HG02798 (cell line): ENCODE measurements around the gene CCDC167.
A peak's percentile ranks its signal among the peaks of the same experiment; 100 is the strongest.

Experiments
- ATAC-seq: cut with Tn5 transposase; IDR thresholded peaks from one replicate; pipeline ENCODE4 v1.9.1; 2021; ENCODE audit warnings: mild to moderate bottlenecking; ENCODE audit not compliant: unreplicated experiment, poor library complexity

CCDC167 gene

DNA sequence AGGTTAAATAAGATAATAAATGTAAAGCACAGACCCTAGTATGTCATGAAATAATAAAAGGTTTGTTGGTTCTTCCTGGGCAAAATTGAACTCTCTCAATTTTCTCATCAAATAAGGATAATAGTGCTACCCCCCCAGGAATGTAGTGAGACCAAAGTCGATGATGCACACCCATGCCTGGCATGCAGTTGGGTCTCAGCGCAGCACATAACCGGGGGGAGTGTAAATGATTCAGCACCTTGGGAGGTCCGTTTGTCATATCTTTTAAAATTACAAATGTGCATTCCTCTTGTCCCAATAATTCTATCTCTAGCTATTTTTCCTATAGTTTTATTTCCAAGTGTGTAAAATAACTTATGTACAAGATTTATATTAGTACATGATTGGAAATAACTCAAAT, 31.3 kb upstream of the CCDC167 start:
- ATAC-seq, result no peak

DNA sequence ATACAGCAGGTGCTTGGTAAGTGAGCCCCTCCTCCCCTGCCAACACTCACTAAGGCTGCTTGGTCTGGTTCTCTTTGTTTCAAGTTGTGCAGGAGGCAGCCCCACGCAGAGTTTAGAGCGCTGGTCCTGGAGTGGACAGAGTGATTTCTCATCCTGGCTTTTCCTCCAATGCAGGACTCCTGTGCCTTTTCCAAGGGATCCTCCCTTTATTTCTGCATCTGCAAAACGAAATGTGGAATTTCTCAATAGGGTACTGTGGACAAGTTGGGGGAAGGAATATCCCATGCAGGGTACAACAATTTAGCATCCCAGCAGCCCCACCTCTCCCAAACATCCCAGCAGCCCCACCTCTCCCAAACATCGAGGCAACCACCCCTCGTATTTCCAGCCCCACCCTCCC, 30.6 kb upstream of the CCDC167 start:
- ATAC-seq, result no peak

DNA sequence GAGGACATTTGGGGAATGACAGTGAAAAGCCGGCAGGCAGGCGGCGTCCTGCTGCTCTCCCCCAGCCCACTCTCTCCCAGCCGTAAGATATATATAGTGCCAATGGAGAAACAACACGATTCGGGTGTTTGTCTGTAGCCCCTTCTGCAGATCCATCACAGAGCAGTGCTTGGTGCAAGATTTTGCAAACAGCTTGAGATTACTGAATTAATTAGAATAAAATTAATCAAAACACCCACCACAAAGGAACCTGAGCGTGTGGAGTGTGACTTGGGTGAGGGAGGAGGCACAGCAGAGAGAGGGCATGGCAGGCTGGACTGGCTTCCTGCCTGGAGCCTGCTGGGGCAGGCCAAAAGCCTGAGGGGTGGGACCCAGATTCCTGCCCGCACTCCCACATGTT, 28.8 kb upstream of the CCDC167 start:
- no peak for ATAC-seq

DNA sequence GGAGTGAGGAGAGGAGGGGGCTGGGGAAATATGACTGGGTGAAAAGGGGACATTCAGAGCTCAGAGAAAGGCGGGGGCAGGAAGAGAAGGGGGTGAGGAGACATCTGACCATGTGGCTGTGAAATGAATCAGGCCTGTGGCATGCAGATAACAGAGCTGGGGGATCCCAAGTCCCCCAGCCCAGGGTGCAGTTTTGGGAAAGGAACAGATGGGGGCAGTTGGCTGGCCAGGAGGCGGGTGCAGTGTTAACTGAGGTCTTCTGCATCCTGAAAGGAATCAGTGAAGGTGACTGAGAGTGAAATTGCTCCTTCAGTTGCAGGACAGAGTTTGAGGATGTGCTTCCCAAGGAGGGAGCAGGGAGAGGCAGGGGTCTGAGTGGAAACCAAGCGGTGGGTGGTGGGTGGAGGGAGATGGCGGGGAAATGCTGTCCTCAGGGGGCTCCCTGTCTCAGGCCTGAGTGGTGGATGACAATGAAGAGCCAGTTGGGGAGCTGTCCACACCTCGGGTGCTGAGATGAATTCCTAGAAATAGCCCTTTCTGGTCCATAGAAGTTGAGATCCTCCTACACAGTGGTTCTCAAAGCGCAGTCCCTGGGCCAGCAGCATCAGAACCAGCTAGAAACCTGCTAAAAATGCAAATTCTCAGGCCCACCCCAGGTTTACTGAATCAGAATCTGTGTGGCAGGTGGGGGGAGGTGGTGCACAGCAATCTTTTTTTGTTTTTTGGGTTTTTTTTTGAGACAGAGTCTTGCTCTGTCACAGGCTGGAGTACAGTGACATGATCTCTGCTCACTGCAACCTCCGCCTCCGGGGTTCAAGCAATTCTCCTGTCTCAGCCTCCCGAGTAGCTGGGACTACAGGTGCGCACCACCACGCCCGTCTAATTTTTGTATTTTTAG, 26.0 kb upstream of the CCDC167 start:
- no peak for ATAC-seq

DNA sequence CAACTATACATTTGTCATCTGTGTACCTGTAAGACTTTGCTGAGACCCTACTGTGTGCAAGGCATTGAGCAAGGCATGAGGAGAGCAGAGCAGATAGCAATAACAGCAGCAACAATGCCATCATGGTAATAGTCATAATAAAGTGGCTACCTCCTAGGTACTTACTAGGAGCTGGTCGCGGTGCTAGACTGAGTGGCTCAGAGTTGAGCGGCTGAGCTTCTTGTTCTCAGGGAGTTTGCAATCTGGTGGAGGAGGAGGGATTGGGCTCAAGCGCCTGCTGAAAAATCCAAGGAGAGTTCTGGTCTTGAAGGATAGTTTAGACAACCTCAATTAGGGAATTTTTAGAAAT, 25.3 kb upstream of the CCDC167 start:
- no peak for ATAC-seq

DNA sequence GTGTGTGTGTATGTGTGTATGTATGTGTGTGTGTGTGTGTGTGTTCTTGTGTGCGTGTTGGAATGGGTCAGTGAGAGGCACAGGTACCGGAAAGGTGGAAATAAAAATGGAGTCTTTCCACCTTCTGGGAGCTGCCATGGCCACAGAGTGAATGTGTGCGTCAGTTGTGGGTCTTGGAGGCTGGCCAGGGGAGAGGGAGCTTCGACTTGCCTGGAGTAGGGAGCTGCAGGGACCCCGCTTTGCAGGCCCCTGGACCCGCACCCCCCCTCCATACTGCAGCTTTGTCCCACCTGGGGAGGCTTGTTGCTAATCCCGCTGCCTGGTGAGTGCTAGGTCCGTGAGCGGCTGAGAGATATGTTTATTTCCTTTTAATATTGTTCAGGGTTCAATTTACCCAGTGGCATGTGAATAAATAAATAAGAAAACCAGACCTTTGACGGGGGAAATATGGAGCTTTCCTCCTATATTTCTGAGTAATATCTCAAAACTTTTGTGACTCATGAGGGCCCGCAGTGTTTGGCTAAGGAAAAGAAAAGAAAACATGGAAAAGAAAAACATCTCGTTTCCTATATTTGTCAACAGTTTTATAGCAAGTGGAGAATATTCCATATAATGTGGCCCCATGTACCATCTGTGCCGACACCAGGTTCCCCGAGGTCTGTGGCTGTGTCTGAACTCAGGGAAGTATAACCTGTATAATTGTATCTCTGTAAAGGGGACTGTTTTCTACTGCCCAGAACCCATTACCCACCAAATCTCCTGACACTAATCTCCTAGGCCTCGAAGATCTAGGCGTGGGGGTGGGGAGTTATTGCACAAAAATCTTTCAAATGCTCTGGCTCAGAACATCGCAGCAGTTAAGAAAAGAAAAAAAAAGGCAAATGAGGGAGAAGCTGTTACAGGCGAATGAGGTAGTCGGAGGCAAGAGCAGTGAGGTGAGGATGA, 24.6 kb upstream of the CCDC167 start:
- no peak for ATAC-seq

DNA sequence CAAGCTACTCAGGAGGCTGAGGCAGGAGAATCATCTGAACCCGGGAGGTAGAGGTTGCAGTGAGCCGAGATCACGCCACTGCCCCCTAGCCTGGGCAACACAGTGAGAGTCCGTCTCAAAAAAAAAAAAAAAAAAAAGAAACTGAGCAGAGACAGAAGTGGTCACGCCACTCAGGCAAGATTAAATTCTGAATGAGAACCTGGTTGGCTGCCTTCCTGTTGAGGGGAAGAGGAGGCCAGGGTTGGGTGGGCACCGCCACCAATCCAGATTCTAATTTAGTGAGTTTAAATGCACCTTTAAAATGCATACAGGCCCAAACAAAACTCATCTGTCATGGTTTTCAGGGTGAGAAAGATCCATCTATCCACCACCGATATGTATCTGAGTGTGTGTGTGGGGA, 23.7 kb upstream of the CCDC167 start:
- ATAC-seq, result no peak

DNA sequence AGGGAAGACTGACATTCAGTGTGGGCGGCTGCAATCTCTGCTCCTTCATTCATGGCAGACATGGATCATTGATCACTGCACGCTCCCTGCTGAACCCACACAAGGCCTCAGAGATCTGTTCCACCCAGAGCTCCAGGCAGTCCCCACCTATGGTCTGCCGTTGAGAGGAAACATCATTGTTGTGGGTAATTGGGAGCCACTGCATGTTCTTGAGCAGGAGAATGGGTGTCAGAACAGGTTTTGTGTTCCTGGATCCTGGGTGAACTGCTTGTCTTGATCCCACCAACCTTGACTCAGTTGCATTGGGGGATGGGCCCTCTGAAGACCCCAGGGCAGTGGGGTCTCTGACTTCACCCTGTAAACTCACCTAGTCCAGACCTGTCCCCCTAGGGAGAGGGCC, 23.1 kb upstream of the CCDC167 start:
- no peak for ATAC-seq

DNA sequence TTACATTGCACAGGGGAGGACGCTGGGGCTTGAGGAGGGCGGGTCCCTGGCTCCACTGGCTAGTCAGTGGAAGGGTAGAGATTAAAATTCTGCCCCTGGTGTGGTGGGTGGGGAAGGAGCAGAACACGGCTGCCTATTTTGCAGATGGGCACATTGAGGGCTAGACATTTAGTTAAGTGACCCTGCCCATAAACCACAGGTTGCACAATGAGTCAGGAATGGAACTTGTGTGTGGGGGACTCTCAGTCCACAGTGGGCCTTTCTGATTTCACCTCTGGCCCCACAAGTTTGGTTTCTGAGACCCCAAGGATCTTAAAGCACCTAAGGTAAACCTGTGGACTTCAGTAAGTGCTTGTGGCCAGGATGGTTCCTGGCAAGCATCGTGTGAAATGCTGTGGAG, 22.0 kb upstream of the CCDC167 start:
- ATAC-seq, result peak; percentile 32

DNA sequence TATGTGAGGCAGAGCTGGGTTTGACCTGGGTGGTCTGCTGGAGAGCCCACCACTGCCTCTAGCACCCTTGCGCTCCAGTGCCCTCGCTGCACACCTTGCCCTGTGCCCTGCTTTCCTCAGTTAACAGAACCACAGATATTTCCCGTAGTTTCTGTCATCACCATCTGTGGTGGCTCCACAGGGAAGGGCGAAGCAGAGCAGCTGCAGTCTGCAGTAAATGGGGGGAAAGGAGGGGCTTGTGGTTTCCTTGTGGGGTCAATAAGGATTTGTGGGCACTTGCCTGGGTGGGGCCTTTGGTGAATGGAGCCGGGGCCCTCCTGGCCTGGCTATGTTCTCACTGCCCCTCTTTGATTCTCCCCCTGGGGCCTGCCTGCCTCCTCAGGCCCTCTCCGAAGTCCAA, 21.2 kb upstream of the CCDC167 start:
- no peak for ATAC-seq

DNA sequence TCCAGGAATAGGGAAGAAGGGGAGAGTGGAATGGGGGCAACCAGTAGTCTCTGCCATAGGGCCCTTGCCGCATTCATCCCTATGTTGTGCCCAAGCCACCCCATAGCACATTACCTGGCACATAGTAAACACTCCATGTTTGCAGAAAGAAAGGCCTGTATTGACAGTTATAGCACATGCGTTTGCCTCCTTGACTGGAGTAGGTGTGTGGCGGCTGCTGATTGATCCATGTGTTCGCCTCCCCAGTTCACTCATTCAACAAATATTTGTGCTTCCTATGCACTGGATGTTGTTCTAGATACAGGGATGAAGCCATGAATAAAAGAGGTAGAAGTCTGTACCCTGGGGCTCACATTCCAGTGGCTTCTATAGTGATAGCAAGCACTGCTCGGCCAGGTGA, 19.8 kb upstream of the CCDC167 start:
- ATAC-seq, result no peak

DNA sequence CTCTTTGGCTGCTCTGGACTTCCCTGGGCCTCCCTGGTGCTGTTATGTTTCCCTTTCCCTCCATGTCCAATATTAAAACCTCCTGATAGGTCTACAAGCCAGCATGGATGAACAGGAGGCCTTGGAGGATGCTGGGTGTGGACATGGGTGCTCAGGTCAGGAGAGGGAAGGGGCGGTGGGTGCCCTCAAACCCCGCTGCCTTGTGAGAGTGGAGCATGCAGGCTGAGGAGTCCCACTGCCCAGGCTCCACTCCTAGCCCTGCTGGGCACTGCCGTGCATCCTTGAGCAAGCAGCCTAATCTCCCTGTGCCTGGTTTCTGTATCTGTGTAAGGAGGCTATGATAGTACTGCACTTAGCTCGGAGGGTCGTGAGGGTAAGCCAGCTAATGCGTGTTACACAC, 18.4 kb upstream of the CCDC167 start:
- ATAC-seq, result no peak

DNA sequence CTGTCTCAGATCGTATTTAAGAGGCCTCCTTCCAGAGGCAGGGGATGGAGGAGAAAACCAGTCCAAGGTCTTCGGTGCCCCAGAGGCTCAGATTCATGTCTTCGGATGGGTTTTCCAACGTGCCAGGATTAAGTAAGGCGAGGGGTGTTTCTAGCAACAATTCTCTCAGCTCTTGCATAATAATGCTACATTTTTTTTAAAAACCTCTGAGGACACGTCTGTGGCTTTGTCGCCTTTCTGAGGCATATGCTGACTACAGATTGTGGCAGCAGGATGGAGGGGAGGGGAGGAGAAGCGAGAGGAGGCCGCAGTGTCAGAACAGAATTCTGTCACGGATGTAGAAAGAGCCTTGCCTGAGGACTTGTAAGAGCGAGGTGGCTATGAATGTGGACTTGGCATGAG, 17.7 kb upstream of the CCDC167 start:
- ATAC-seq, result peak; percentile 35

DNA sequence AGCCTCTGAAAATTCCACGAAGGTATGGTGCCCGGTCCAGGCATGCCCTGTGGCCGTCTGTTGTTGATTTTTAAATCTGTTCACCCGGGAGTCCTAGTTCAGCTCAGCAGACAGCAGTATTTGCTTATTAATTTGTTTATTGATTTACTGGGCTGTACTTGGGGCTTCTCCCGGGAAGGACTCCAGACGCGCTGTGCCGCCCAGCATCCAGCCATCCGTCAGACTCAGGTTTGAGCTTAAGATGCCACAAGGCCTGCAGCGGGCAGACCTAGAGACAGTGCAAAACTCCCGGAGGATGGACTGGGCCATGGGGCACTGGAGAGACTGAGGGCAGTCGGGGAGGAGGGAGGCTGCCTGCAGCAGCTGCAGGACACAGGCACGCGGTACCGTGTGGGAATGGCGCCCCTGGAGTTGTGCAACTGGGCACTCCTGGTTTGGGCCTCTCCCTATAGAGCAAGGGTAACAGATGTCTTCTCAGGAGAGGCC, 17.3 kb upstream of the CCDC167 start:
- no peak for ATAC-seq

DNA sequence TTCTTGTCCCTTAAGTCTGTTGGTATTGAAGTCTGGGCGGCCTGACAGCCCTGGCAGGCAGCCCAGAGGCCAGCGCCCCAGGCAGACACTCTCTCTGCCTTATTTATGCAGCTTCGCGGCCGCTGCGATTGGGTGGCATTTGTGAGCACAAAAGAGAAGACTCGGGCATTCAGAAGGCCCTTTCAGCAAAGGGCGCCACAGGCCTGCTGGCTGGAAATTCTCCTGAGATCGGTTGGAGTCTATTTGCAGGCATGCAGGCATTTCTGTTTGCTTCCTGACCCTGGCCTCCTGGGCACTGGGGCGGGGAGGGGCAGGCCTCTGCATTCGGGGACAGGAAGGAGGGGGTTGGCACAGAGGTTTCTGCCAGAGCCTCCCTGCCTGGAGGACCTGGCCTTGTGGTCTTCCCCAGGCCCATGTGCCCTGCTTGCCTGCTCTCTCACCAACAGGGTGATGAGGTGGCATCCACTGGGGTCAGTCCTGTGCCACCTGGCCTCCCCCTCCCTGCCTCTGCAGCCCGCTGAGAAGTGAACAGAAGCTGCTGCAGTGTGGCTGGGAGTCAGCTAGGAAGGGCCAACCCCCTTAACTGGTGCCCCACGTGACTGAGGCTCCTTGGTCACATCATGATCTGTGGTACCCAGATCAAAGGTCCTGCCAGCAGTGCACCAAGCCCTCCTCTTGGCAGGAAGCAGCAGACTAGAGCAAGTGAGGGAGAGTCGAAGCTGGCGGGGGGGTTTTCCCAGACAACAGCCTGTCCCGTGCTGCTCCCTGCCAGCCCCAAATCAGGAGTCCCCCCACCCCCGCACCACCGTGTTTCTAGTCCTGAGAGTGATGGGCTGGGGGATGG, 16.6 kb upstream of the CCDC167 start:
- peak; percentile 74 for ATAC-seq

DNA sequence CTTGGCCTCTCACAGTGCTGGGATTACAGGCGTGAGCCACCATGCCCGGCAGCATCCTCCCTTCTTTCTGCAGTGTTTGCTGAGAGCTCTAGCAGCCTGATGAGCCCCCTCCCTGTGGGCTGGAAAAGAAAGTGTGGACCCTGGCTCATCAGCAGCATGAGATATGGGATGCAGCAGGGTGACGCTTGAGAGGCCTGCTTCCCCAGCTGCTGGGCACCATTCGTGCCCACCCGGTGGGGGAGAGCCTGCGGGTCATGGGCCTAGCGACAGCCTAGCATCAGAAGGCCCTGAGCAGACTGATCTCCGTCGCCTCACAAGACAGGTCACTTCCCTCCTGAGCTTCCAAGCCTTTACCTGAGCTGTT, 16.0 kb upstream of the CCDC167 start:
- ATAC-seq, result no peak

DNA sequence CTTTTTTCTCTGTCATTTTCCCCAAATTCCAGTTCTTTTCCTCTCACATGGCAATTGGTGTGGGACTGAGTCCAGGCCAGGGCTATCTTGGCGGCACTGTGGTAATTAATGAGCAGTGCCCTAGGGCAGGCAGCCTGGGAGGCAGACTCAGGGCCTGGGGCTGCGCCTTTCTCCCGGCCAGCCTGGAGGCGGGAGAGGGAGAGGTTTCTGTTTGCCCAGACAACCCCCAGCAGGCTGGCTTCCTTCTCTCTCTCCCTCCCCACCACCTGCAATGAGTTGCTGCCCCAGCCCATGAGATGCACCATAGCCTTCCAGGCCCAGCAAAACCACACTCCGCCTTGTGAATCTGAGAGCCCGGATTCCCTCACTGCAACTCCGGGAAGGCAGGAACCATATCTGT, 15.1 kb upstream of the CCDC167 start:
- ATAC-seq, result no peak

DNA sequence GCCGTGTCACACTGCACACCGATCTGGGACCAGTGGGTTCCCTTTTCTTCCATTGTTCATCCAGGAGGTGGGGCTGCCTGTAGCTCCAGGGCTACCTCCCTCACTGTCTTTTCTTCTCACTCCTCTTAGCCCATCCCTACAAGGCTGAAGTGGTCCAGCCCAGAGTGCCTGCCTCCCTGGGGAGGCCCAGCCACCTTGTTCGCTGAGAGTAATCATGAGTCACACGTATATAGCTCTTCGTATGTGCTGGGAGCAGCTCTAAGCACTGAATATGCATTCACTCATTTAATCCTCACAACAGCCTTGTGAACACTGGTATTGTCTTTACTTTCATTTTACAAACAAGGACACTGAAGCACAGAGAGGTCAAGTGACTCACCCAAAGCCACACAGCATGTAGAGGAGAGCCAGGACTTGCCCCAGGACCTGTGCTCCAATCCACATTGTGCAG, 14.7 kb upstream of the CCDC167 start:
- no peak for ATAC-seq

DNA sequence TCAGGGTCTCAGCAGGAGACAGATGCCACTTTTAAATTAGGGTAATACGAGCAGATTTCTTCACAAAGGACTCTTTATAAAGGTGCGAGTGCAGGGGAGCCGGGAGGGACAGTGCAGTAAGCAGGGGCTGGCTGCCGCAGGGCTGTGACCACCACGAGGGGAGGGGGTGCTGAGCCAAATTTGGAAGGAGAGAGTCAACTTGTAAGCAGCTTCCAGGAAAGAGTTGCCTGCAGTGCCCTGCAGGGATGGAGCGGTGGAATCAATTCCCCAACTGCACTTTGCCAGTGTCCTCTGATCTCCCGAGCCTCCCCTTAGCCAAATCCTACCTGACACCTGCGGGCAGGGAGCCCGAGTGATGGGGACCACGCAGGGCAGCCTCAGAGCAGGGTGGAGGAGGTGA, 13.9 kb upstream of the CCDC167 start:
- ATAC-seq, result no peak

DNA sequence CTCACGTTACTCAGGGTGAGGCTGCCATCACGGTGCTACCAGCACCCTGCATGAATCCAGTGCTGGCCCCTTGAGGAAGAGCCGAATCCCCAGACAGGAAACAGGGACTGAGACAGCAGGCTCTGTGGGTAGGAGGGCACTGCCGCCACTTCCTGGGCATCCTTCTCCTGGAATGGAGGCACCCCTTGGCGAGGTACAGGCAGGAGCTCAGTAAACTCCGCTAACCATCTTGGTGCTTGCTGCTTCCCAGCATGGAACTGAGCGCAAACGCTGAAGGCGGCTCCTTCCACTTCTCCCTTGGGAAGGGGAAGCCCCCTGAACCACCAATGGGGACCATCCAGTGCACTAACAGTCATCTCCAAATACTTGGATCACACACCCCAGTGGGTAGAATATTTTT, 13.5 kb upstream of the CCDC167 start:
- ATAC-seq, result no peak
